ENCODE results near the gene SMOC1. TPM values are rescaled to one million over a fixed set of nuclear protein-coding genes. Genes with fewer than 3 reads are reported as not detected.

Gene SMOC1
- total RNA-seq, 2 experiments from 2014 or later: not detected

DNA sequence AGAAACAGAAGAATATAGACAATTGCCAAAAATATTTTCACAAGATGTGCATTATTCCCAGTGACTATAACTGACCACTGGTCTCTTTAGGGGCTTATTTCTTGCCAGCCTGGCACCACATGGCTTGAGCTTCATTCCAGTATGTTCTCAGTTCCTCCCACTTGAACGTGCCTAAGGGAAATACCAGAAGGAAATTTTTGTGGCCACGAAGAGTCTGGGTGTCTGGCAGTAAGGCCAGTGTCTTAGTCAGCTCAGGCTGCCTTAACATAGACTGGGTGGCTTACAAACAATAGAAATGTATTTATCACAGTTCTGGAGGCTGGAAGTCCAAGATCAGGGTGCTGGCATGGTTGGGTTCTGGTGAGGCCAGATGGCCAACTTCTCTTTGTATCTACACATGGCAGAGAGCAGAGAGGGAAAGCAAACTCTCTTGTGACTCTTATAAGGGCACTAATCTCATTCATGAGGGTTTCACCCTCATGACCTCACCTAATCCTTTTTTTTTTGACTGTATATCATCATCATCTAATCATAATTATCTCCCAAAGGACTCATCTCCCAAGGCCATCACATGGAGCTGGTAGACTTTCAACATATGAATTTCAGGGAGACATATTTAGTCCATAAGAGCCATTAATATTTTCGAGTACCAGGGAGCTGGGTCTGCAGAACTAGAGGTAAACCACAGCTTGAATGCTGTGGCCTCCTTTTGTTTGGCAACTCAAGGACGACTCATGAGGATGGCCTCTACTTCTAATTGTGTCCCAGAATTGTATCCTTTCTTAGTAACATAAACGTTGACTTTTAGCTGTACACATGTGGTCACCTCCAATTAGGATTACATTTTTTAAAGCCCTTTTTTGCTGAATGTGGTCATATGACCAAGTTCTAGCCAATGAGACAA, 5.1 kb upstream of the SMOC1 start:
- ChIA-PET CTCF (no interaction called here), POLR2A (no interaction called here)
- Mint-ChIP-seq H3K4me3 (no peak overlapping the region), H3K4me1 (ENCODE audit: low read depth) (no peaks in the 10 kb centered on the region), H3K27ac (no peak overlapping the region), H3K27me3 (peaks cover 17% of the 10 kb centered on the region), H3K9me3 (peaks cover 4% of the 10 kb centered on the region), H3K36me3 (no peaks in the 10 kb centered on the region)
- intact Hi-C loops (cut with micrococcal nuclease): loop anchor here (10.0 kb wide), 1 partner anchor 59 kb away; no protein-coding TSS in a partner anchor
- no peak for DNase-seq

DNA sequence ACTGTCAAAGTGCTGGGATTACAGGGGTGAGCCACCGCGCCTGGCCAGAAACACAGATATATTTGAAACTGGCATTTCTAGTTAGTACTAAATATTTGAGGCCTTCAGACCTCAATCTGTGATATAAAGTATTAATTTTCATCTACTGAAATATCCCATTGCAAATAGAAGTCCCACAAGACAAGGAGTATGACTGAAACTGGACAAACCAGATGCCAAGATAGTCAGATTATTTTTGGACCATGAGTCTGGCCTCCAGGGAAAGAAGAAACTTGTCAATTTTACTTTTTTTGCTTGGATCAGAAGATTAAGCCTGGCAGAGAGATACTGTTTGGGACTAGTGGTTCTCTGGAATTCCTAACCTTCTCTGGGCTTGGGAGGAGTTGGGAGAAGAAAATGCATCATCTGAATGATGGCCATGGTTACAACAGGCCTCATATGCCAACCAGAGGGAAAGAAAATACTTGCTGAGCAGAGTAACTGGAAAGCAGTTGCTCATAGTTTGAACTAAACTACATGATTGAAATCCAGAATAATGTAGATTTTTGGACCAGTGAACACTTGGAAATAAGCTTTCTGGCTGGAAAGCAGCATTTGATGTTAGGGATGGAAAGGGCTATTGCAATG, 2.9 kb upstream of the SMOC1 start:
- Mint-ChIP-seq H3K36me3 (no peaks in the 10 kb centered on the region), H3K9me3 (peaks cover 4% of the 10 kb centered on the region), H3K4me3 (no peak overlapping the region), H3K27me3 (peaks cover 32% of the 10 kb centered on the region), H3K4me1 (ENCODE audit: low read depth) (no peaks in the 10 kb centered on the region), H3K27ac (no peak overlapping the region)
- ChIA-PET CTCF (interaction anchor here (1.3 kb wide), 1 partner anchor 58 kb away, joined by 3 read pairs; no protein-coding TSS in a partner anchor), POLR2A (interaction anchor here (0.6 kb wide), 1 partner anchor 479 kb away, joined by 3 read pairs; no protein-coding TSS in a partner anchor)
- DNase-seq: no peak
- intact Hi-C loops (cut with micrococcal nuclease): loop anchor here (10.0 kb wide), 1 partner anchor 62 kb away; no protein-coding TSS in a partner anchor

DNA sequence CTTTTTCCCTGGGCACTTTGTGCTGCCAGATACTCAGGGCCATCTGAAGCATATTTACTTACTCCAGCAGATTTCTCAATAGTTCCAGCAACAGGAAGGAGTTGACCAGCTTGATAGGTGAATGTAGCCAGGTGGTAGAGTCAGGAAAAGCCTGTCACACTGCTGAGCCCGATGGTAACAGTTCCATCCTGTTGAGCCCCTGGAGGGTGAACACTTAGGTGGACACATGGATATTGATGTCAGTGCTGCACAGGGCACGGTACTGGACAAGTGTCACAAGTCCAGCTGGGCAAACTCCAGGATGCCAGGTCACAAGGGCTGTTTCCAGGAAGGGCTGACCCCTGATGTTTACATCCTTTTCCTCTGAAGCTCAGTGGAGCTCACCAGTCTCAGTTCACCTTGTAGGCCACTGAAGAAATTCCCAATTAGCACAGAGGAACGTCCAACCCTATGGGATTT, 2.3 kb upstream of the SMOC1 start:
- H3K36me3 Mint-ChIP-seq: no peaks in the 10 kb centered on the region
- H3K27me3 Mint-ChIP-seq: peaks cover 37% of the 10 kb centered on the region
- no peak for DNase-seq
- no peaks in the 10 kb centered on the region for H3K4me1 Mint-ChIP-seq (ENCODE audit: low read depth)
- intact Hi-C loops (cut with micrococcal nuclease): loop anchor here (10.0 kb wide), 1 partner anchor 62 kb away; no protein-coding TSS in a partner anchor
- CTCF ChIA-PET: interaction anchor here (1.2 to 1.3 kb wide), 2 partner anchors 58 to 197 kb away, joined by 3 read pairs; no protein-coding TSS in a partner anchor
- H3K27ac Mint-ChIP-seq: no peak overlapping the region
- no peak overlapping the region for H3K4me3 Mint-ChIP-seq
- POLR2A ChIA-PET: no interaction called here
- H3K9me3 Mint-ChIP-seq: peaks cover 4% of the 10 kb centered on the region

DNA sequence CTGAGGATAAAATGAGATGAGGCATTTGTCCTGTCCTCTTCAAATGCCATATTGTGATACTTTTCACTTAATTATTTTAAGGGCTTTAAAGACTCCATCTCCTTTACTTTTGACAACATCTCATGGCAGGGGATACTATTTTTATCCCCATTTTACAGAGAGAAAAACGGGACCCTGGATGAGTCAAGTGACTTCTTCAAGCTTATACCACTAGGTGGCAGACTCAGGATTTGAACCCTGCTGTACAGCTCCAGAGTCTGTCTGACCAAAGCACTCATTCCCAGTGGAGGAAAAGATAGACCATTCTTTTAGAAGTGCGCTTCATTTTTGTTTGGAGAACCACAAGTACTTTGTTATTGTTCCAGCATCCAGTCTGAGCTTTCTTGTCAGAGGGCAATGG, 1.7 kb upstream of the SMOC1 start:
- no peak overlapping the region for H3K4me3 Mint-ChIP-seq
- no peak overlapping the region for H3K27ac Mint-ChIP-seq
- intact Hi-C loops (cut with micrococcal nuclease): loop anchor here (10.0 kb wide), 1 partner anchor 63 kb away; no protein-coding TSS in a partner anchor
- H3K4me1 Mint-ChIP-seq (ENCODE audit: low read depth): no peaks in the 10 kb centered on the region
- DNase-seq: no peak
- H3K9me3 Mint-ChIP-seq: peaks cover 4% of the 10 kb centered on the region
- peaks cover 38% of the 10 kb centered on the region for H3K27me3 Mint-ChIP-seq
- ChIA-PET CTCF (interaction anchor here (0.8 to 2.6 kb wide), 5 partner anchors 59 to 197 kb away, joined by 3 to 16 read pairs (median 3); no protein-coding TSS in a partner anchor), POLR2A (no interaction called here)
- H3K36me3 Mint-ChIP-seq: no peaks in the 10 kb centered on the region

DNA sequence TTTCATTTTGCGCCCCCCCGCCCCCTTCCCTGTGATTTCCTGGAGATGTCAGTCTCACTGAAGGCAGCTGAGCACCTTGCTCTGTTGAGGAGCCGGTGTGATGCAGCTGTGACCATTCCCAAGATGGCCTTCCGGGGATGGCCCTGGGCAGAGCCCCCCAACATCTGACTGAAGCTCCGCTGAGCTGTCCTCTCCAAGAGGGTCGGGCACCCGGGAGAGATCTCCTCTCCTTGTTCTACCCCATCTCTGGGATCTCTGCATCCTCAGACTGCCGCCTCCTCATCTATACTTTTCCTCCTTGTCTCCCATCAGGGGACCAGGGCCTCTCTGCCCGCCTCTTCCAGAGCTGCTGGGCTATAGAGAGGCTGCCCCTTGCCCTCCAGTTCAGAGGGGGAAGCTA, 965 bp upstream of the SMOC1 start:
- no peaks in the 10 kb centered on the region for H3K36me3 Mint-ChIP-seq
- H3K9me3 Mint-ChIP-seq: peaks cover 4% of the 10 kb centered on the region
- intact Hi-C loops (cut with micrococcal nuclease): loop anchor here (10.0 kb wide), 1 partner anchor 63 kb away; no protein-coding TSS in a partner anchor
- H3K4me3 Mint-ChIP-seq: no peak overlapping the region
- no peaks in the 10 kb centered on the region for H3K4me1 Mint-ChIP-seq (ENCODE audit: low read depth)
- ChIA-PET POLR2A (no interaction called here), CTCF (interaction anchor here (0.7 to 2.6 kb wide), 3 partner anchors 142 to 194 kb away, joined by 3 to 16 read pairs (median 3); no protein-coding TSS in a partner anchor)
- DNase-seq: no peak
- no peak overlapping the region for H3K27ac Mint-ChIP-seq
- H3K27me3 Mint-ChIP-seq: peaks cover 43% of the 10 kb centered on the region

DNA sequence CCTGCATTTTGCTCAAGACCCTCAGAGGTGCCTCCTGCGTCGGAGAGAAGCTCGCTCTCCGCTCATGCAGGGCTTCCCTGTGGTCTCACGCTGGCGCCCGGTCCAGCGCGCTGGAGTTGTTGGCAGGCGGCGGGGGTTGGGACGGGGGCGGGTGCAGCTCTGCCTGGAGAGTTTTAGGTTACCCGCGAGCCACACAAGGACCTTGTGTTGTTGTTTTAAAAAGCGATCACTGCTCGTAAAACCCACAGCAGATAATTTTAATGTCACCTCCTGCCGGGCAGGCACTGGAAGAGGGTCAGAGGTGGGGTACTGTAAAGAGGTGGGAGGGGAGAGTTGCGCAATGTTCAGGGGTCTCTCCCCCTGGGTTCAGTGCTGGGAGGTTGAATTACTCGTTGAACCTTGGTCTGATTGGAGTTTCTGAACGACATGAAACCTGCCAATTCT, 850 bp downstream of the SMOC1 start:
- no peaks in the 10 kb centered on the region for H3K4me1 Mint-ChIP-seq (ENCODE audit: low read depth)
- DNase-seq: no peak
- POLR2A ChIA-PET: no interaction called here
- peaks cover 46% of the 10 kb centered on the region for H3K27me3 Mint-ChIP-seq
- CTCF ChIA-PET: interaction anchor here (1.0 to 1.1 kb wide), 2 partner anchors 61 to 148 kb away, joined by 3 to 4 read pairs; no protein-coding TSS in a partner anchor
- no peak overlapping the region for H3K27ac Mint-ChIP-seq
- no peak overlapping the region for H3K4me3 Mint-ChIP-seq
- no peaks in the 10 kb centered on the region for H3K9me3 Mint-ChIP-seq
- no peaks in the 10 kb centered on the region for H3K36me3 Mint-ChIP-seq
- intact Hi-C loops (cut with micrococcal nuclease): no loop called here

DNA sequence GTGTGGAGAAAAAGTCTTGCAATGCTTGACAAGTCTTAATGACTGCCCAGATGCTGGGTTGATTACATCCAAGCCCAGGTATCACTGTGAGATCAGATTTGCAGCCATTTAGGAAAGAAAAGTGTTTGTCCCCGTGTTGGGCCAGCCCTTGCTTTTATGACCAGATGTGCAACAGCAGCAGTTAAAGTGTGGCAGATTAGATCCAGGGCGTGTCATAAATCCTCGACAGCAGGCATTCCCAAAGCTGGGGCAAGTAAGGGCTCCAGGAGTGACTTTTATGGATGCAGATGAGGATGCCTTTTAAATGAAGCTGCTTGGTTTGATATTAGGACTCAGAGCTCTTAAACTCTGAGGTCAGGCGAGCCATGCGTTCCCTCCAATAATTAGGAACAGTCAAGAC, 1.7 kb downstream of the SMOC1 start:
- no peaks in the 10 kb centered on the region for H3K36me3 Mint-ChIP-seq
- H3K27me3 Mint-ChIP-seq: peaks cover 46% of the 10 kb centered on the region
- intact Hi-C loops (cut with micrococcal nuclease): no loop called here
- no peak for DNase-seq
- H3K27ac Mint-ChIP-seq: no peak overlapping the region
- no peaks in the 10 kb centered on the region for H3K9me3 Mint-ChIP-seq
- CTCF ChIA-PET: interaction anchor here (1.0 to 1.1 kb wide), 2 partner anchors 62 to 147 kb away, joined by 3 to 4 read pairs; no protein-coding TSS in a partner anchor
- no peaks in the 10 kb centered on the region for H3K4me1 Mint-ChIP-seq (ENCODE audit: low read depth)
- no peak overlapping the region for H3K4me3 Mint-ChIP-seq
- POLR2A ChIA-PET: no interaction called here

DNA sequence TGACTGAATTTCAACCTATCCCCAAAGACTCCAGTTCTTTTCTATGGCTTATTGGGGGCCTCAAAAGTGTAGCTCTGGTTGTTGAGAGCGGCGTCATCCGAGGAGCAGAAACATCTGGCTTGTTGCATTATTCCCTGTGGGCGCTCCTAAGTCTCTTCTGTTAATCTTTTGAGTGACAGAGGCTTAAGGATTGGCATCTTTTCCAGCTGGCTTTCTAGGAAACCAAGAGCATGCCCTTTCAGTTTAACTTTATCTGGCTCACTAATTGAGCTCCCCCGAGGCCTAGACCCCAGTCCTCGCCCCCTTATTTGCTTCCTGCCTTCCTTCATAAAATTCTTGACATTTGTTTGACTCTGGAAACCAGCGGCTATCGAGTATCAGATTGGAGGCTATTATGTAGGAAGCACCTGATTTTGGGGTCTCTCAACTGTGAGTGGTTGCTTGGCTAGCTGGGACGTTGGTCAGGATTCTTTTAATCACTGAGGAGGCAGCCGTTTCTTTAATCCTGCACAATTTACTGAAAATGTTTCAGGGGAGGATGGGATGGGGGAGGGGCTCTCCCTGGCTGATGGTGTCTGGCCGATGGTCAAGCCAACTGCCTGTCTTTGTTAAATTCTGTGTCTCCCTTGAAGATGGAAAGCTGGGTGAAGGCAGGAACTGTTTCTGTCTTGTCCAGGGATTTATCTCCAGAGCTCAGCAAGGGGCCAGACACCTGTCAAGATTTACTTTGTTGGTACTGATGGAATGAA, 3.1 kb downstream of the SMOC1 start:
- ChIA-PET POLR2A (no interaction called here), CTCF (interaction anchor here (1.4 to 1.8 kb wide), 2 partner anchors 64 to 146 kb away, joined by 4 to 5 read pairs; no protein-coding TSS in a partner anchor)
- H3K27me3 Mint-ChIP-seq: peaks cover 46% of the 10 kb centered on the region
- no peaks in the 10 kb centered on the region for H3K4me1 Mint-ChIP-seq (ENCODE audit: low read depth)
- no peak overlapping the region for H3K4me3 Mint-ChIP-seq
- H3K36me3 Mint-ChIP-seq: no peaks in the 10 kb centered on the region
- no peak overlapping the region for H3K27ac Mint-ChIP-seq
- no peaks in the 10 kb centered on the region for H3K9me3 Mint-ChIP-seq
- intact Hi-C loops (cut with micrococcal nuclease): no loop called here
- no peak for DNase-seq

DNA sequence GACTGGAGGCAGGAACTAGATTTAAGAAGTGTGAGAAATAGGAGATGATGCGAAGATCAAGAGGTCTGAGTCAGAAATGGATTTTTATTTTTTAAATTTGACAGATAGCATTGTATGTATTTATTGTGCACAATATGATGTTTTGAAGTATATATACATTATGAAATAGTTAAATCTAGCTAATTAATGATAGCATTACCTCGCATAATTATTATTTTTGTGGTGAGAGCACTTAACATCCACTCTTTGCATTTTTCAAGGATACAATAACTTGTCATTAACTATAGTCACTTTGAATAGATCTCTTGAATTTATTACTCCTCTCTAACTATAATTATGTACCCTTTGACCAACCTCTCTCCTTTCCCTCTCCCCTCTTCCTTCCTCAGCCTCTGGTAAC, 3.7 kb downstream of the SMOC1 start:
- H3K4me1 Mint-ChIP-seq (ENCODE audit: low read depth): no peaks in the 10 kb centered on the region
- CTCF ChIA-PET: interaction anchor here (1.4 to 1.8 kb wide), 2 partner anchors 65 to 145 kb away, joined by 4 to 5 read pairs; no protein-coding TSS in a partner anchor

DNA sequence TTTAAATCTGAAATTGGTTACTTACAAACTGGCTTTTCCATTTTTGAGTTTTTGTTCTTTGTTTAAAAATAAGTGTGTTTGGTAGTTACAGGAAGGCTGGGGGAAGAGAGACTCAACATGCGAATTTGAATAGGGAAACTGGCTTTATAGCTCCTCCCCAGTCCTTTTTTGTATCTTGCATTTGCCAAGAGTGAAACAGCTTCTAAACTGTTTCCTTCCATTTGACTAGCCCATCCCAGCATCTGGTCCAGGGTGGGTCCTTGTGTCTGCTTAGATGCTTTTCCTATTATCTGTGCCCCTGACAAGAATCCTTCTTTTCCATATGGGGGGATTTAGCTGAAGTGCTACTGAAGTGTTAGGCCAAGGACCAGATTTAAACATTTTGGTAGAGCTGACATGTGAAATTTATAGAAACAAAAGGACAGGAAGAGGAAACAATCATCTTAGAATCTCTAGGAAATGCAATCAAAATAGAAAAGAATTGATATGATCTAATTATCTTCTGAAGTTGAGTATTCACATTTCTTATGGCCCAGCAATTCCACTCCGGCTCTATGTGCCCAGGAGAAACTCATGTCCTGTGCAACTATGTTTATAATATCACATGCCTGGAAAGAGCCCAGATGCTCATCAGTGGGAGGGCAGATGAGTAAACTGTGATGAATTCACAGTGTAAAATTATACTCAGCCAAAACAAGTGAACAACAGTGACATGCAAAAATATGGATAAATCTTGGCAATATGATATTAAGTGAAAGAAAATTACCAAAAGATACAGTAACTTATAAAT, 7.4 kb downstream of the SMOC1 start:
- intact Hi-C loops (cut with micrococcal nuclease): no loop called here
- POLR2A ChIA-PET: no interaction called here
- H3K4me1 Mint-ChIP-seq (ENCODE audit: low read depth): no peaks in the 10 kb centered on the region
- H3K27ac Mint-ChIP-seq: no peak overlapping the region
- CTCF ChIA-PET: no interaction called here
- H3K27me3 Mint-ChIP-seq: peaks cover 23% of the 10 kb centered on the region
- no peaks in the 10 kb centered on the region for H3K9me3 Mint-ChIP-seq
- H3K36me3 Mint-ChIP-seq: no peaks in the 10 kb centered on the region
- no peak overlapping the region for H3K4me3 Mint-ChIP-seq
- DNase-seq: no peak

More for the DNA sequence above, 3.7 kb downstream of the SMOC1 start:
- H3K4me3 Mint-ChIP-seq: no peak overlapping the region
- H3K9me3 Mint-ChIP-seq: no peaks in the 10 kb centered on the region
- H3K27ac Mint-ChIP-seq: no peak overlapping the region
- no peaks in the 10 kb centered on the region for H3K36me3 Mint-ChIP-seq
- intact Hi-C loops (cut with micrococcal nuclease): no loop called here
- POLR2A ChIA-PET: no interaction called here
- no peak for DNase-seq
- peaks cover 43% of the 10 kb centered on the region for H3K27me3 Mint-ChIP-seq
